NK-92 treated with Interleukin-12 subunit alpha and Interleukin-12 subunit beta, amount 100 ng/mL, for 24 hours (cell line): ENCODE results near the gene RASA2.
A peak's percentile ranks its signal among the peaks of the same experiment; 100 is the strongest.

Experiments
- DNase-seq: peaks from one replicate; lab custom pipeline; 2025; lab: John Stamatoyannopoulos, UW

The RASA2 gene

GRCh38 chr3:141486746-141487520 is at the start of gene RASA2:
Gene RASA2 (plus strand): TSS chr3:141487027. CDS start chr3:141487084, 57 bp downstream.
- DNase-seq, result peak; percentile 76

GRCh38 chr3:141439589-141439988 is 47.2 kb upstream of the RASA2 start:
- DNase-seq, result no peak

- no peak for DNase-seq
Measured at GRCh38 chr3:141440942-141441341, 45.9 kb upstream of the RASA2 start.

GRCh38 chr3:141441381-141442364 is 45.2 kb upstream of the RASA2 start:
- DNase-seq, result peak; percentile 23

- no peak for DNase-seq
Measured at GRCh38 chr3:141442446-141442845, 44.4 kb upstream of the RASA2 start.

- DNase-seq, result no peak
Measured at GRCh38 chr3:141442914-141443313, 43.9 kb upstream of the RASA2 start.

GRCh38 chr3:141444586-141445285 is 42.1 kb upstream of the RASA2 start:
- no peak for DNase-seq

GRCh38 chr3:141445990-141446389 is 40.8 kb upstream of the RASA2 start:
- DNase-seq, result no peak

GRCh38 chr3:141446737-141447136 is 40.1 kb upstream of the RASA2 start:
- DNase-seq, result no peak

- no peak for DNase-seq
Measured at GRCh38 chr3:141447383-141447782, 39.4 kb upstream of the RASA2 start.

GRCh38 chr3:141448606-141449220 is 38.1 kb upstream of the RASA2 start:
- no peak for DNase-seq

- DNase-seq, result no peak
Measured at GRCh38 chr3:141449424-141449823, 37.4 kb upstream of the RASA2 start.

- no peak for DNase-seq
Measured at GRCh38 chr3:141450727-141451375, 36.0 kb upstream of the RASA2 start.

GRCh38 chr3:141452045-141452444 is 34.8 kb upstream of the RASA2 start:
- no peak for DNase-seq

- DNase-seq, result no peak
Measured at GRCh38 chr3:141452773-141453172, 34.1 kb upstream of the RASA2 start.

- DNase-seq, result no peak
Measured at GRCh38 chr3:141454054-141454453, 32.8 kb upstream of the RASA2 start.

GRCh38 chr3:141454906-141455602 is 31.8 kb upstream of the RASA2 start:
- DNase-seq, result no peak

- no peak for DNase-seq
Measured at GRCh38 chr3:141455603-141456300, 31.1 kb upstream of the RASA2 start.

- DNase-seq, result no peak
Measured at GRCh38 chr3:141456301-141456625, 30.6 kb upstream of the RASA2 start.

- DNase-seq, result no peak
Measured at GRCh38 chr3:141457624-141458236, 29.1 kb upstream of the RASA2 start.
